HG02642 (cell line): ENCODE results near the gene MUC20.
"Not testable (repeated sequence)": the region's sequence is repeated elsewhere in the genome, so short reads cannot be mapped to it uniquely, and the experiment has no call there.

Experiments
- ATAC-seq: cut with Tn5 transposase; IDR thresholded peaks from one replicate; pipeline ENCODE4 v1.9.1; 2021; ENCODE audit warnings: mild to moderate bottlenecking; ENCODE audit not compliant: unreplicated experiment, poor library complexity

The MUC20 gene

GRCh38 chr3:195720831-195721506 is at the start of gene MUC20:
TSS of gene MUC20 (plus strand) at chr3:195720978. CDS start at chr3:195721008, 30 bp downstream.
- not testable (repeated sequence) for ATAC-seq

- ATAC-seq: not testable (repeated sequence)
Measured at GRCh38 chr3:195671283-195671682, 49.5 kb upstream of the MUC20 start.

- not testable (repeated sequence) for ATAC-seq
Measured at GRCh38 chr3:195673711-195674110, 47.1 kb upstream of the MUC20 start.

- ATAC-seq: not testable (repeated sequence)
Measured at GRCh38 chr3:195678391-195679015, 42.3 kb upstream of the MUC20 start.

GRCh38 chr3:195680690-195681089 is 40.1 kb upstream of the MUC20 start:
- not testable (repeated sequence) for ATAC-seq

- ATAC-seq: not testable (repeated sequence)
Measured at GRCh38 chr3:195681458-195682103, 39.2 kb upstream of the MUC20 start.

GRCh38 chr3:195682104-195682742 is 38.6 kb upstream of the MUC20 start:
- not testable (repeated sequence) for ATAC-seq

- not testable (repeated sequence) for ATAC-seq
Measured at GRCh38 chr3:195683722-195684526, 36.9 kb upstream of the MUC20 start.

GRCh38 chr3:195684527-195685257 is 36.1 kb upstream of the MUC20 start:
- ATAC-seq: not testable (repeated sequence)

- ATAC-seq: not testable (repeated sequence)
Measured at GRCh38 chr3:195686537-195687208, 34.1 kb upstream of the MUC20 start.

GRCh38 chr3:195687209-195687760 is 33.5 kb upstream of the MUC20 start:
- not testable (repeated sequence) for ATAC-seq

GRCh38 chr3:195688471-195689183 is 32.2 kb upstream of the MUC20 start:
- ATAC-seq: not testable (repeated sequence)

- not testable (repeated sequence) for ATAC-seq
Measured at GRCh38 chr3:195689184-195690070, 31.4 kb upstream of the MUC20 start.

GRCh38 chr3:195690951-195691350 is 29.8 kb upstream of the MUC20 start:
- ATAC-seq: no peak

- not testable (repeated sequence) for ATAC-seq
Measured at GRCh38 chr3:195691596-195692353, 29.0 kb upstream of the MUC20 start.

GRCh38 chr3:195692354-195692685 is 28.5 kb upstream of the MUC20 start:
- ATAC-seq: no peak
